CD14-positive monocyte (primary cell): Measurements from ENCODE around the gene AMBP. TPM values are rescaled to one million over a fixed set of nuclear protein-coding genes. Genes with fewer than 3 reads are reported as not detected.
A peak's percentile ranks its signal among the peaks of the same experiment; 100 is the strongest.

ENCODE experiments used
- DNase-seq, 3 donors: peaks; one replicate each; pipeline ENCODE4 v3.0.0-alpha.2; 2011 to 2022
- H2AFZ ChIP-seq: 2 replicates; pipeline ENCODE4 v1.6.0; 2012; ENCODE audit warnings: mild to moderate bottlenecking, low read depth, low read length, inconsistent platforms; ENCODE audit not compliant: insufficient read depth, poor library complexity, severe bottlenecking
- H3K27ac ChIP-seq, 2 donors: 1 replicate in 1 of 2; 2 replicates in 1 of 2; pipeline ENCODE4 v1.5.1; 2012 to 2013; ENCODE audit warnings: low read length in 2 of 2, control low read depth in 1 of 2, inconsistent platforms in 1 of 2, low read depth in 1 of 2, mild to moderate bottlenecking in 1 of 2
- H3K27me3 ChIP-seq, 2 donors: one replicate each; pipeline versions ENCODE4 v1.6.0 to v1.6.1; 2011 to 2013; ENCODE audit warnings: low read length in 2 of 2; ENCODE audit not compliant: control insufficient read depth in 2 of 2, insufficient read depth in 2 of 2
- H3K36me3 ChIP-seq, 2 donors: replicated peaks in 1 of 2; 1 replicate in 1 of 2; 2 replicates in 1 of 2; pipeline versions ENCODE4 v1.5.1 to v1.6.1; 2012 to 2013; ENCODE audit warnings: low read length in 2 of 2, control low read depth in 1 of 2, inconsistent platforms in 1 of 2, mild to moderate bottlenecking in 1 of 2; ENCODE audit not compliant: insufficient read depth in 2 of 2, control insufficient read depth in 1 of 2
- H3K4me1 ChIP-seq, 2 donors: 1 replicate in 1 of 2; 2 replicates in 1 of 2; pipeline versions ENCODE4 v1.5.1 to v1.6.1; 2012 to 2013; ENCODE audit warnings: low read length in 2 of 2, control low read depth in 1 of 2, inconsistent platforms in 1 of 2, mild to moderate bottlenecking in 1 of 2, moderate library complexity in 1 of 2; ENCODE audit not compliant: insufficient read depth in 2 of 2, control insufficient read depth in 1 of 2
- H3K4me2 ChIP-seq: replicated peaks from 2 replicates; pipeline ENCODE3; 2012; ENCODE audit warnings: low read length, moderate library complexity, mild to moderate bottlenecking; ENCODE audit not compliant: poor library complexity, severe bottlenecking; ENCODE audit errors: extremely low read depth
- H3K4me3 ChIP-seq, 3 experiments: fragments of 200-600 bp in 1 of 3; sonication (generic) in 1 of 3; replicated peaks in 1 of 3; 1 replicate in 2 of 3; 2 replicates in 1 of 3; pipeline ENCODE4 v1.5.1; 2011 to 2013; ENCODE audit warnings: low read length in 3 of 3, mild to moderate bottlenecking in 3 of 3, control low read depth in 2 of 3, low read depth in 2 of 3, inconsistent platforms in 1 of 3, moderate library complexity in 1 of 3
- H3K79me2 ChIP-seq: 2 replicates; pipeline ENCODE4 v1.6.0; 2012; ENCODE audit warnings: mild to moderate bottlenecking, control low read depth, inconsistent platforms, low read length, moderate library complexity; ENCODE audit not compliant: insufficient read depth
- H3K9ac ChIP-seq: 2 replicates; pipeline ENCODE4 v1.6.0; 2017; ENCODE audit warnings: low read length, mild to moderate bottlenecking; ENCODE audit not compliant: insufficient read depth, poor library complexity, severe bottlenecking
- H3K9me3 ChIP-seq, 2 donors: replicated peaks in 1 of 2; 1 replicate in 1 of 2; 2 replicates in 1 of 2; pipeline versions ENCODE4 v1.5.1 to v1.6.1; 2012 to 2013; ENCODE audit warnings: low read length in 2 of 2, control low read depth in 1 of 2; ENCODE audit not compliant: control insufficient read depth in 1 of 2, insufficient read depth in 1 of 2
- H4K20me1 ChIP-seq: 2 replicates; pipeline ENCODE4 v1.6.0; 2012; ENCODE audit warnings: mild to moderate bottlenecking, low read length, control low read depth, moderate library complexity; ENCODE audit not compliant: insufficient read depth
- H3K27ac Mint-ChIP-seq, 7 donors: one replicate each; pipeline ENCODE4 v1.8.0; 2020; ENCODE audit warnings: mild to moderate bottlenecking in 7 of 7, mixed read lengths in 7 of 7, moderate library complexity in 6 of 7, inconsistent platforms in 2 of 7
- H3K27me3 Mint-ChIP-seq, 3 donors: one replicate each; pipeline ENCODE4 v1.8.0; 2021 to 2022; ENCODE audit warnings: low read depth in 3 of 3, mild to moderate bottlenecking in 3 of 3, mixed read lengths in 3 of 3, moderate library complexity in 3 of 3, inconsistent platforms in 1 of 3
- H3K36me3 Mint-ChIP-seq, 2 donors: one replicate each; pipeline ENCODE4 v1.8.0; 2020; ENCODE audit warnings: mixed read lengths in 2 of 2, inconsistent platforms in 1 of 2, mild to moderate bottlenecking in 1 of 2
- H3K4me1 Mint-ChIP-seq: one replicate; pipeline ENCODE4 v1.8.0; 2020; ENCODE audit warnings: mild to moderate bottlenecking, mixed read lengths
- H3K4me3 Mint-ChIP-seq, 2 donors: one replicate each; pipeline ENCODE4 v1.8.0; 2020; ENCODE audit warnings: mild to moderate bottlenecking in 2 of 2, mixed read lengths in 2 of 2, moderate library complexity in 1 of 2
- H3K9me3 Mint-ChIP-seq, 7 donors: one replicate each; pipeline ENCODE4 v1.8.0; 2020 to 2022; ENCODE audit warnings: mixed read lengths in 7 of 7, mild to moderate bottlenecking in 6 of 7, moderate library complexity in 6 of 7, inconsistent platforms in 2 of 7
- CTCF ChIP-seq: fragments of 200-600 bp; IDR thresholded peaks from one replicate; pipeline ENCODE4 v1.8.0; 2022; ENCODE audit warnings: antibody characterized with exemption, mild to moderate bottlenecking
- WGBS: methylation state at CpG from one replicate; pipeline ENCODE4 v1.1.5; 2013; ENCODE audit warnings: missing lambda C conversion rate; ENCODE audit not compliant: insufficient coverage; 5-methylcytosine and 5-hydroxymethylcytosine counted together
- intact Hi-C, 2 donors: fragments of 100-400 bp; cut with micrococcal nuclease; formaldehyde crosslinking; loops; one replicate each; pipeline versions ENCODE4 v1.15.0 to v1.15.1; 2023
- polyA plus RNA-seq, 3 donors: library from polyadenylated mRNA; depleted of rRNA in 1 of 3; unstranded in 2 of 3; stranded (reverse) in 1 of 3; fragments of 300-500 nt in 2 of 3; fragments of >200 nt in 1 of 3; fragmentation: Illumina TruSeq in 2 of 3; gene quantifications; 1 replicate in 2 of 3; 2 replicates in 1 of 3; pipeline ENCODE4 v1.2.3, GENCODE V29; 2012 to 2021

The AMBP gene
- polyA plus RNA-seq, 3 donors, result not detected

DNA sequence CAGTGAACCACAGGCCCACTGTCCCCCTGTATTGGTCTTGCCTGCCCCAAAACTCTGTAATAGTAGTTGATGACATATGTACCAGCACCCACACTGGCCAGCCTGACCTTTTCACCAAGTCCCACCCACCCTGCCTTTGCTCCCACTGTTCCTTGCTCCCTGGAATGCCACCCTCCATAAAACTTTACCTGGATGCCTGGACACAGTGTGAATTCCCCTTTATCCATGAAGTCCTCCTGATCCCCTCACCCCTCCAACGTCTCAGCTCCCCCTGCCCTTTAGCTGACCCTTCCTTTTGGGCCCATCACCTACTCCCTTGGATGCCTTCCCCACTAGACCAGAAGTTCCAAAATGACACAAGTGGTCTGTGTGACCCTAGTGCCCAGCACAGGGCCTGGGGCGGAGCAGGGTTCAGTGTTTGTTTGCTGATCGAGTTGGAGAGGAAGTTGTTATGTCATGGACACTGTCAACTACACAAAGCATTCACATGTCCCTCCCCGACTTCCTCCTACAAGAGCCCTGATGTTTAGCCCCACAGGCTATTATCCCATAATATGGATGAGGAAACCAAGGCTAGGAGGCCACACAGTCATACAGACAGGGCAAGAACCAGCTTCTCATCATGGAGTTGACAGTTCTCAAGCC, 16.1 kb downstream of the AMBP start:
- peaks cover 5 to 20% (median 6%) of the 10 kb centered on the region in 3 donors for H3K27me3 Mint-ChIP-seq

DNA sequence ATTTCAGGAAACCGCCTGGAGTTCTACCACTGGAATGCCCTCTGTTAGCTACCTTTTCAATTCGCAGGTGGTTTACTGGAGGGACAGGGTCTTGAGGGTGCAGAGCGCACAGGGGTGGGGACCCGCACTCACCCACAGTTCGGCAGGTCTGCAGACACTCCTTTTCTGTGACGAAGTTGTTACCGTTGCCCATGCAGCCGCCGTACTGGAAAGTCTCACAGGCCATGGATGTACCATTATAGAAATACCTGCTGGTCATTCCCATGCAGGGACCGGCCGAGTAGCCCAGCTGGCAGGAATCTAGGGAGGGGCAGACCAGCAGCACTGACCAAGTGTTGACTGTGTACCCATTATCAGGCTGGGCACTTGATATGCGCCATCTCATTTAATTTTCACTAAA, 16.8 kb downstream of the AMBP start:
- no peak for DNase-seq
- Histone ChIP-seq H3K36me3 (no peaks in the 10 kb centered on the region), H3K4me1 (no peaks in the 10 kb centered on the region), H3K9ac (no peak overlapping the region), H3K27me3 (peaks cover 0 to 3% of the 10 kb centered on the region in 2 donors), H3K79me2 (no peaks in the 10 kb centered on the region), H3K4me2 (no peak overlapping the region), H4K20me1 (no peaks in the 10 kb centered on the region), H3K27ac (no peak overlapping the region), H2AFZ (no peak overlapping the region), H3K9me3 (no peaks in the 10 kb centered on the region), H3K4me3 (no peak overlapping the region)
- TF ChIP-seq CTCF, result no peak
- Mint-ChIP-seq H3K27me3 (peaks cover 5 to 20% (median 6%) of the 10 kb centered on the region in 3 donors), H3K4me1 (peaks cover 3% of the 10 kb centered on the region), H3K4me3 (no peak overlapping the region), H3K27ac (no peak overlapping the region), H3K9me3 (no peaks in the 10 kb centered on the region), H3K36me3 (no peaks in the 10 kb centered on the region)
- WGBS, result over 99% methylated on average over 12 of the region's 12 CpGs
- intact Hi-C loops, result no loop called here

More for the DNA sequence above, 16.1 kb downstream of the AMBP start:
- Histone ChIP-seq H2AFZ (no peak overlapping the region), H3K79me2 (no peaks in the 10 kb centered on the region), H3K9me3 (no peaks in the 10 kb centered on the region), H3K27ac (no peak overlapping the region), H3K27me3 (peaks cover 0 to 3% of the 10 kb centered on the region in 2 donors), H4K20me1 (no peaks in the 10 kb centered on the region), H3K9ac (no peak overlapping the region), H3K4me2 (no peak overlapping the region), H3K4me3 (no peak overlapping the region), H3K36me3 (no peaks in the 10 kb centered on the region), H3K4me1 (no peaks in the 10 kb centered on the region)
- no peak overlapping the region for H3K27ac Mint-ChIP-seq
- H3K9me3 Mint-ChIP-seq, result no peaks in the 10 kb centered on the region
- H3K36me3 Mint-ChIP-seq, result no peaks in the 10 kb centered on the region
- no peak overlapping the region for H3K4me3 Mint-ChIP-seq
- peak in 1 of 3 donors; percentile 3 for DNase-seq
- TF ChIP-seq CTCF, result no peak
- peaks cover 3% of the 10 kb centered on the region for H3K4me1 Mint-ChIP-seq
- WGBS, result 67% methylated on average over 1 of the region's 4 CpGs
- intact Hi-C loops, result no loop called here
